Fibroblast of lung (primary cell): ENCODE measurements around the gene SRGAP2C. TPM values are rescaled to one million over a fixed set of nuclear protein-coding genes. Genes with fewer than 3 reads are reported as not detected.

Source experiments
- DNase-seq, 2 donors: peaks; one replicate each; pipeline versions ENCODE4 v3.0.0 to v3.0.0-alpha.2; 2010; ENCODE audit warnings: low read depth in 2 of 2
- H2AFZ ChIP-seq: 2 replicates; pipeline ENCODE4 v1.5.1; 2012; ENCODE audit warnings: low read length, control low read depth, inconsistent platforms
- H3K27ac ChIP-seq: 2 replicates; pipeline ENCODE4 v1.5.1; 2011; ENCODE audit warnings: low read length, control low read depth; ENCODE audit not compliant: insufficient read depth
- H3K27me3 ChIP-seq: 2 replicates; pipeline ENCODE4 v1.5.1; 2011; ENCODE audit warnings: mild to moderate bottlenecking, low read length; ENCODE audit not compliant: control insufficient read depth, insufficient read depth
- H3K36me3 ChIP-seq: 2 replicates; pipeline ENCODE4 v1.5.1; 2011; ENCODE audit warnings: low read length; ENCODE audit not compliant: control insufficient read depth, insufficient read depth
- H3K4me1 ChIP-seq: 2 replicates; pipeline ENCODE4 v1.5.1; 2011; ENCODE audit warnings: low read length; ENCODE audit not compliant: control insufficient read depth, insufficient read depth; ENCODE audit errors: extremely low read depth
- H3K4me2 ChIP-seq: 2 replicates; pipeline ENCODE4 v1.5.1; 2011; ENCODE audit warnings: low read length, control low read depth; ENCODE audit not compliant: insufficient read depth; ENCODE audit errors: extremely low read depth
- H3K4me3 ChIP-seq, 4 experiments: fragments of 200-600 bp in 1 of 4; sonication (generic) in 1 of 4; replicated peaks in 1 of 4; 2 replicates each; pipeline ENCODE4 v1.5.1; 2011 to 2016; ENCODE audit warnings: low read length in 4 of 4, low read depth in 3 of 4, mild to moderate bottlenecking in 3 of 4, control low read depth in 2 of 4, inconsistent platforms in 1 of 4, mixed read lengths in 1 of 4; ENCODE audit not compliant: insufficient read depth in 1 of 4; ENCODE audit errors: control extremely low read depth in 1 of 4
- H3K79me2 ChIP-seq: 2 replicates; pipeline ENCODE4 v1.5.1; 2012; ENCODE audit warnings: mild to moderate bottlenecking, low read length, inconsistent platforms; ENCODE audit not compliant: control insufficient read depth, insufficient read depth
- H3K9ac ChIP-seq: 2 replicates; pipeline ENCODE4 v1.5.1; 2011; ENCODE audit warnings: mild to moderate bottlenecking, low read length, control low read depth; ENCODE audit not compliant: insufficient read depth
- H3K9me3 ChIP-seq: 2 replicates; pipeline ENCODE4 v1.5.1; 2012; ENCODE audit warnings: low read depth, low read length; ENCODE audit not compliant: control insufficient read depth, insufficient read depth
- H4K20me1 ChIP-seq: 2 replicates; pipeline ENCODE4 v1.5.1; 2011; ENCODE audit warnings: low read length; ENCODE audit not compliant: control insufficient read depth, insufficient read depth; ENCODE audit errors: extremely low read depth
- EZH2 ChIP-seq: IDR thresholded peaks from 2 replicates; pipeline ENCODE4 v1.5.1; 2012; ENCODE audit warnings: low read length, control low read depth, mild to moderate bottlenecking; ENCODE audit errors: missing control alignments
- polyA plus RNA-seq, 2 donors: library from polyadenylated mRNA; depleted of rRNA in 1 of 2; stranded (reverse) in 1 of 2; unstranded in 1 of 2; fragments of >200 nt; gene quantifications; 2 replicates each; pipeline ENCODE4 v1.2.1, GENCODE V29; 2011 to 2012; ENCODE audit warnings: missing spikeins in 1 of 2
- total RNA-seq: library from RNA; depleted of rRNA; stranded (reverse); fragments of >200 nt; gene quantifications from 2 replicates; pipeline ENCODE4 v1.2.1, GENCODE V29; 2014
- TF ChIP-seq, protein P1 (sequence below), 2 donors: IDR thresholded peaks in 1 of 2; conservative IDR thresholded peaks in 1 of 2; 1 replicate in 1 of 2; 2 replicates in 1 of 2; pipeline ENCODE4 v1.5.1; 2011 to 2012; ENCODE audit warnings: low read length in 2 of 2, control low read depth in 1 of 2, inconsistent platforms in 1 of 2, low read depth in 1 of 2, mild to moderate bottlenecking in 1 of 2

The SRGAP2C gene
- total and polyA plus RNA-seq, 2 donors (not counting 1 experiment from before 2014, with no cell fraction given) = 8.2 to 36.5 TPM

DNA sequence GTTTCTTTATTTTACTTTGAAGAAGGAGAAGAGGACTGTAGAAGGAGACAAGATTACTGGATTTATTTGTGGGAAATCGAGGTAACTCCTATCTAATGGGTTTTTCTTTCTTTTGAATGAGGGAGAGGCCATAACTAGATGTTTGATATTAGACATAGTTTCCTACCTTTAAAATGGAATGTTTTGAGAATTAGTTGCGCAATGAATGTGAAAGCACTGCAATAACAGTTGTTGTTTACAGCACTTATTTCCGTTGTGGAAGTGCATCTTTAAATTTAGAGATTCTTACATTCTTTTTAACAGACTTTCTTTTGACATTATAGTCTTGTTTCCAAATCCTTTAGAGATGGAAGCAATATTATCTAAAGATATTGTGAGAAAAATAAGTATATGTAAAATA is 229.0 kb downstream of the SRGAP2C start:
- Histone ChIP-seq H3K79me2 (no peaks in the 10 kb centered on the region), H3K4me1 (no peaks in the 10 kb centered on the region), H3K27me3 (no peaks in the 10 kb centered on the region), H3K9ac (no peak overlapping the region), H3K4me3 (no peak overlapping the region), H4K20me1 (no peaks in the 10 kb centered on the region), H3K4me2 (no peak overlapping the region), H3K9me3 (no peaks in the 10 kb centered on the region), H3K27ac (no peak overlapping the region), H3K36me3 (no peaks in the 10 kb centered on the region), H2AFZ (no peak overlapping the region)
- TF ChIP-seq EZH2 = no peak
- TF ChIP-seq, protein P1, sequence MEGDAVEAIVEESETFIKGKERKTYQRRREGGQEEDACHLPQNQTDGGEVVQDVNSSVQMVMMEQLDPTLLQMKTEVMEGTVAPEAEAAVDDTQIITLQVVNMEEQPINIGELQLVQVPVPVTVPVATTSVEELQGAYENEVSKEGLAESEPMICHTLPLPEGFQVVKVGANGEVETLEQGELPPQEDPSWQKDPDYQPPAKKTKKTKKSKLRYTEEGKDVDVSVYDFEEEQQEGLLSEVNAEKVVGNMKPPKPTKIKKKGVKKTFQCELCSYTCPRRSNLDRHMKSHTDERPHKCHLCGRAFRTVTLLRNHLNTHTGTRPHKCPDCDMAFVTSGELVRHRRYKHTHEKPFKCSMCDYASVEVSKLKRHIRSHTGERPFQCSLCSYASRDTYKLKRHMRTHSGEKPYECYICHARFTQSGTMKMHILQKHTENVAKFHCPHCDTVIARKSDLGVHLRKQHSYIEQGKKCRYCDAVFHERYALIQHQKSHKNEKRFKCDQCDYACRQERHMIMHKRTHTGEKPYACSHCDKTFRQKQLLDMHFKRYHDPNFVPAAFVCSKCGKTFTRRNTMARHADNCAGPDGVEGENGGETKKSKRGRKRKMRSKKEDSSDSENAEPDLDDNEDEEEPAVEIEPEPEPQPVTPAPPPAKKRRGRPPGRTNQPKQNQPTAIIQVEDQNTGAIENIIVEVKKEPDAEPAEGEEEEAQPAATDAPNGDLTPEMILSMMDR (conservative IDR thresholded peaks at IDR 0.05 in 1 of 2, IDR thresholded peaks at IDR 0.05 in 1 of 2; ENCODE audit: low read depth in 1 of 2, low read length in 2 of 2) = no peak
- no peak for DNase-seq

DNA sequence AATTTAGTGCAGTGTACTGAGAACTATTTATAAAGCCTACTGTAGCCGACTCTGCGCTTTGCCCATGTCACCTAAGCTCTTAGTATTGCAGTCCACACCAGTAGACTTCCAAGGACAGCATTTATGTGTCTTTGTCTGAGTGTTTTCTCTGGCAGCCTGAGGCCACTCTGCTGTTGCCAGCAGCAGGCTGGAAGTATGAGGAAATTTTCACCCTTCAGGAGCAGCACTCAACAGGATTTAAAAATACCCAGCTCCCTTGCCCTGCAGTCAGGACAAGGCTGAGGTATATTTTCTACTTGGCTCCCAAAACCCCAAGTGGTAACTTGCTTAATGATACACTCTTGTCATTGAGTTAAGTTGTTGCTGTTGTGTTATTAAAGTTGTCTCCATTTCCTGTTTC is 230.1 kb downstream of the SRGAP2C start:
- DNase-seq = peak in 1 of 2 donors; percentile 4
- H3K36me3 ChIP-seq = no peaks in the 10 kb centered on the region
- no peaks in the 10 kb centered on the region for H3K4me1 ChIP-seq
- no peak overlapping the region for H3K27ac ChIP-seq
- no peaks in the 10 kb centered on the region for H3K9me3 ChIP-seq
- no peak for TF ChIP-seq EZH2
- TF ChIP-seq, protein P1 (conservative IDR thresholded peaks at IDR 0.05 in 1 of 2, IDR thresholded peaks at IDR 0.05 in 1 of 2; ENCODE audit: low read depth in 1 of 2, low read length in 2 of 2) = no peak
- H3K4me2 ChIP-seq = no peak overlapping the region
- H3K4me3 ChIP-seq = no peak overlapping the region
- H4K20me1 ChIP-seq = no peaks in the 10 kb centered on the region
- no peaks in the 10 kb centered on the region for H3K27me3 ChIP-seq
- H3K9ac ChIP-seq = no peak overlapping the region
- no peaks in the 10 kb centered on the region for H3K79me2 ChIP-seq
- H2AFZ ChIP-seq = no peak overlapping the region

DNA sequence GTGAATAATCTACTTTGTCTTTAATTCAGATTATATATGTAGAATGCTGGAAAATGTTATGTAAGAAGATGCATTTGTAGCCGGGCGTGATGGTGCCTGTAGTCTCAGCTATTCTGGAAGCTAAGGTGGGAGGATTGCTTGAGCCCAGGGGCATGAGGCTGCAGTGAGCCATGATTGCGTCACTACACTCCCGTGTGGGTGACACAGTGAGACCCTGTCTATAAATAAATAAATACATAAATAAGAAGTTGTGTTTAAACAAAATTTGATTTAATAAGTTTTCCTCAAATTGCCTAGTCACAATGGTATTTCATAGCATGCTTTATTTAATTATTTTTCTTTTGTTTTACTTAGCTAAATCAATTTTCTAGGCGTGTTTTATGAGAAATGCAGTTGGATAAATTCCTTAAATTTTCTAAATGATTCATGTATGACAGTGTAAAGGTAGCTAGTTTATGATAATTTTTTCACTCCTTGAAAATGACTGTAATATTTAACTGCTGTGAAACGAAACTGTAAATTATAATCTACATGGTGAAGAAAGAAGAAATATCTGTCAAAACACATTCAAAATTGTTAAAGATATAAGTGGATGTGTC is 232.6 kb downstream of the SRGAP2C start:
- H3K27ac ChIP-seq = no peak overlapping the region
- no peak for TF ChIP-seq EZH2
- TF ChIP-seq, protein P1 (conservative IDR thresholded peaks at IDR 0.05 in 1 of 2, IDR thresholded peaks at IDR 0.05 in 1 of 2; ENCODE audit: low read depth in 1 of 2, low read length in 2 of 2) = no peak
- no peaks in the 10 kb centered on the region for H3K4me1 ChIP-seq
- H4K20me1 ChIP-seq = no peaks in the 10 kb centered on the region
- no peaks in the 10 kb centered on the region for H3K36me3 ChIP-seq
- no peaks in the 10 kb centered on the region for H3K27me3 ChIP-seq
- peak in 1 of 2 donors; percentile 11 for DNase-seq
- no peak overlapping the region for H3K9ac ChIP-seq
- no peak overlapping the region for H3K4me3 ChIP-seq
- H3K9me3 ChIP-seq = no peaks in the 10 kb centered on the region
- no peaks in the 10 kb centered on the region for H3K79me2 ChIP-seq
- no peak overlapping the region for H2AFZ ChIP-seq
- no peak overlapping the region for H3K4me2 ChIP-seq
